A673 (cell line): Measurements from ENCODE around the gene SMIM1. TPM values are rescaled to one million over a fixed set of nuclear protein-coding genes. Genes with fewer than 3 reads are reported as not detected.
"Not testable (repeated sequence)": the region's sequence is repeated elsewhere in the genome, so short reads cannot be mapped to it uniquely, and the experiment has no call there.

Experiments
- Bru-seq: library from RNA; stranded (reverse); fragments of 400-500 nt; gene quantifications from one replicate; lab custom pipeline; 2021; lab: Mats Ljungman, UMichigan
- BruChase-seq, 2 experiments: library from RNA; stranded (reverse); fragments of 400-500 nt; gene quantifications; one replicate each; lab custom pipeline; 2021; lab: Mats Ljungman, UMichigan
- BruUV-seq: library from RNA; stranded (reverse); fragments of 400-500 nt; replicated peaks from 2 replicates; lab custom pipeline; 2021; lab: Mats Ljungman, UMichigan
- CTCF ChIA-PET: fragments of 300-600 bp; sonication (Branson Sonifier 250); formaldehyde crosslinking; loops from one replicate; lab custom pipeline; 2022; ENCODE audit warnings: antibody characterized with exemption; lab: Charles Lee
- POLR2A ChIA-PET: fragments of 300-600 bp; sonication (Branson Sonifier 250); formaldehyde crosslinking; loops from one replicate; lab custom pipeline; 2022; ENCODE audit warnings: antibody characterized with exemption; ENCODE audit not compliant: low non-redundant PET; lab: Charles Lee
- DNase-seq: peaks from one replicate; pipeline ENCODE4 v3.0.0-alpha.2; 2015; ENCODE audit warnings: low spot score
- H3K27ac ChIP-seq: fragments of 200-600 bp; sonication (generic); 2 replicates; pipeline ENCODE4 v1.5.1; 2016; ENCODE audit warnings: mixed run types, low read depth, mild to moderate bottlenecking, mixed read lengths, antibody characterized with exemption, low read length; ENCODE audit not compliant: poor library complexity, severe bottlenecking
- H3K27me3 ChIP-seq: fragments of 200-600 bp; sonication (generic); replicated peaks from 2 replicates; pipeline ENCODE4 v1.6.1; 2017; ENCODE audit warnings: mixed run types, low read depth, mild to moderate bottlenecking, mixed read lengths, antibody characterized with exemption, low read length; ENCODE audit not compliant: insufficient read depth, poor library complexity
- H3K36me3 ChIP-seq: fragments of 200-600 bp; sonication (generic); 2 replicates; pipeline ENCODE4 v1.6.1; 2016; ENCODE audit warnings: mixed run types, mild to moderate bottlenecking, mixed read lengths, antibody characterized with exemption, low read length; ENCODE audit not compliant: insufficient read depth, poor library complexity, severe bottlenecking
- H3K4me1 ChIP-seq: fragments of 200-600 bp; sonication (generic); 2 replicates; pipeline ENCODE4 v1.6.1; 2017; ENCODE audit warnings: mixed run types, mild to moderate bottlenecking, mixed read lengths, antibody characterized with exemption, low read length; ENCODE audit not compliant: insufficient read depth, poor library complexity, severe bottlenecking
- H3K4me3 ChIP-seq: fragments of 200-600 bp; sonication (generic); 2 replicates; pipeline ENCODE4 v1.5.1; 2016; ENCODE audit warnings: low read depth, mixed run types, mild to moderate bottlenecking, mixed read lengths, low read length; ENCODE audit not compliant: poor library complexity, severe bottlenecking
- H3K9me3 ChIP-seq: fragments of 200-600 bp; sonication (generic); 2 replicates; pipeline ENCODE4 v1.6.1; 2016; ENCODE audit warnings: mixed run types, low read depth, mild to moderate bottlenecking, mixed read lengths, antibody characterized with exemption, low read length; ENCODE audit not compliant: poor library complexity, severe bottlenecking
- CTCF ChIP-seq: fragments of 300-800, 200-600 bp; sonication (generic); conservative IDR thresholded peaks from 2 replicates; pipeline ENCODE4 v1.5.1; 2017; ENCODE audit warnings: low read depth, mild to moderate bottlenecking, antibody characterized with exemption, low read length, moderate library complexity, mixed read lengths
- EZH2 ChIP-seq: fragments of 200-600 bp; sonication (generic); IDR thresholded peaks from 2 replicates; pipeline ENCODE4 v1.6.1; 2017; ENCODE audit warnings: borderline replicate concordance, low read depth, mild to moderate bottlenecking, mixed read lengths, antibody characterized with exemption, low read length; ENCODE audit not compliant: poor library complexity, severe bottlenecking
- intact Hi-C: fragments of 100-400 bp; cut with micrococcal nuclease; formaldehyde crosslinking; loops from one replicate; pipeline ENCODE4 v1.10.0; 2022; ENCODE audit not compliant: unreplicated experiment
- long read RNA-seq: library from polyadenylated mRNA; stranded (forward); transcript quantifications from one replicate; pipeline ENCODE4 v2.0.0, GENCODE V29; 2022
- total RNA-seq: library from RNA; stranded (reverse); gene quantifications from 2 replicates; pipeline ENCODE4 v1.2.3, GENCODE V29; 2021

The SMIM1 gene
- 0.81 and 1.5 TPM in 2 replicates for total RNA-seq
- percentile 15 among the genes with signal in this experiment for Bru-seq, nascent RNA
- BruChase-seq, experiment 1, labeled RNA remaining after a 2-hour chase: not detected
- BruChase-seq, experiment 2, labeled RNA remaining after a 6-hour chase: not detected
- long read RNA-seq, partial matches to known transcripts: 1 of 1 reads
- long read RNA-seq, other reads (novel, unspliced or antisense): 0 of 1 reads

DNA sequence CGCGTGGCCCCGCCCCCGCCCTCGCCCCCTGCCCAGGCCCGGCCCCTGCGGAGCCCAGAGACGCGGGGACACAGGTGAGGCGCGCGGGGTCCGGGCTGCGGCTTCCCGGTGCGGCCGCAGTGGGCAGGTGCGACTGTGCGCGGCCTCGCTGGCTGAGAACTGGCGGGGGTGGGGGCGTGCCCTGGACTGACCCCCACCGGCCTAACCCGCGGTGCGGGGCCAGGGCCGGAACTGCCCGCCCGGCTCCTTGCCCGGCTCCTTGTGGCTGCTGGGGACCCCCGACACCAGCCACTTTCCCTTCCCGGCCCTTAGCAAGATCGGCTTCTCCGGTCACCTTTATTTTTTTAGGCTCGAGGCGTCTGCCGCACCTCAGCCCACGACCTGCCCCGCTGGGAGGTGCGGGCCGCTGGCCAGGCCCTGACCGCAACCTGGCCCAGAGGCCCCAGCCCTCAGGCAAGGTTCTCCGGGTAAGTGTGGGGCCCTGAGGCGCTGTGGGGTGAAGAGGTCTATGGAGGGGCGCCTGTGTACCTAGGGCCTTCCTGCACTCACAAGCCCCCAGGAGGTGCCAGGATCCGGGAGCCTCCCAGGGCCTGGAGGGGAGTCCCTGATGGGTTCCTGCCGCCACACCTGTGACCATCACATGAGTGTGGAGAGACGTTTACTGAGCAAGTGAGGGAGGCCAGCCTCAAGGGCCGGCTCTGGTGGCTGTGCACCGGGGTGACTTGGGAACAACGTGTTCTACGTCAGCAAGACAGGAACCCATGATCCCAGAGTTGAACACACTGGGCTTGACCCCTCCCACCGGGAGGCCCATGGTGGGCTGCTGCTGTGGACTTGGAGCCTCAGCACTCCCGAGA is at the start of gene SMIM1:
TSS of gene SMIM1 (plus strand) at position 35 of the 857 bp plus-strand sequence. CDS start 2,625 bp downstream, outside the sequence.
- Histone ChIP-seq H3K27ac (no peak within 1 kb of the TSS), H3K4me1 (peaks cover 9% of the 10 kb centered on the region), H3K9me3 (no peaks in the 10 kb centered on the region), H3K36me3 (no peaks in the 10 kb centered on the region), H3K27me3 (no peaks in the 10 kb centered on the region), H3K4me3 (peak within 1 kb of the TSS; percentile 58)
- intact Hi-C loops: no loop called here
- DNase-seq: no peak
- CTCF ChIA-PET: no interaction called here
- BruUV-seq: no TSS peak
- TF ChIP-seq EZH2 (no peak), CTCF (no peak)
- POLR2A ChIA-PET: no interaction called here

DNA sequence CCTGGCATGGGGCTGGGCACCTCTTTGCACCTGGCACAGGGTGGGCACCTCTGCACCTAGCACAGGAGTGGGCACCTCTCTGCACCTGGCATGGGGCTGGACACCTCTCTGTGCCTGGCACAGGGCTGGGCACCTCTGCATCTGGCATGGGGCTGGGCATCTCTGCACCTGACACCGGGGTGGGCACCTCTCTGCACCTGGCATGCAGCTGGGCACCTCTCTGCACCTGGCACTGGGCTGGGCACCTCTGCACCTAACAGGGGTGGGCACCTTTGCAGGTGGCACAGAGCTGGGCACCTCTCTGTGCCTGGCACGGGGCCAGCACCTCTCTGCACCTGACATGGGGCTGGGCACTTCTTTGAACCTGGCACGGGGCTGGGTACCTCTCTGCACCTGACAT is 49.7 kb upstream of the SMIM1 start:
- CTCF ChIA-PET: interaction anchor here (0.6 kb wide), 1 partner anchor 27 kb away, joined by 9 read pairs; no protein-coding TSS in a partner anchor
- Histone ChIP-seq H3K36me3 (no peaks in the 10 kb centered on the region), H3K4me3 (no peak overlapping the region), H3K27me3 (no peaks in the 10 kb centered on the region), H3K9me3 (no peaks in the 10 kb centered on the region), H3K4me1 (peaks cover 1% of the 10 kb centered on the region), H3K27ac (no peak overlapping the region)
- intact Hi-C loops: loop anchor here (5.0 kb wide), 2 partner anchors 156 to 271 kb away; partner anchors contain the start of gene ARHGEF16
- POLR2A ChIA-PET: no interaction called here
- DNase-seq: no peak
- TF ChIP-seq CTCF (no peak), EZH2 (no peak)
- no TSS peak for BruUV-seq

DNA sequence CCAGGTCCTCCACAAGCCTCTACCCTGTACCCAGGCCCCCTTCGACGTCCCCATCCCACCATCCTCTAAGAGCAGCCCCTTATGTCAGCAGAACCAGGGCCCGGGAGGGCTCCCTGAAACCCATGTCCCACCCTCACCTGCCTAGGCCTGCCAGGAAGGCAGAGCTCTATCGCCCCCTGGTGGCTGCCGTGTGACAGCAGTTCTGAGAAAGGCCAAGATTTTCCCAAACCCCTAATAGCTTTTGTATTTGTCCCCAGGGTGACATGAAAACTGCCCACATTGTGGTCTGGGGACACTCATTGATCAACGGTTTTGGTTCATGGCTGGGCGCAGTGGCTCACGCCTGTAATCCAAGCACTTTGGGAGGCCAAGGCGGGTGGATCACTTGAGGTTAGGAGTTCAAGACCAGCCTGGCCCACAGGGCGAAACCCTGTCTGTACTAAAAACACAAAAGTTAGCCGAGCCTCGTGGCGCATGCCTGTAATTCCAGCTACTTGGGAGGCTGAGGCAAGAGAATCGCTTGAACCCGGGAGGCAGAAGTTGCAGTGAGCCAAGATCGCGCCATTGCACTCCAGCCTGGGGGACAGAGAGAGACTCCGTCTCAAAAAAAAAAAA is 48.0 kb upstream of the SMIM1 start:
- not testable (repeated sequence) for BruUV-seq, H3K4me1 ChIP-seq, H3K4me3 ChIP-seq, H3K27me3 ChIP-seq, H3K9me3 ChIP-seq, H3K27ac ChIP-seq, H3K36me3 ChIP-seq
- peak; percentile 95 for TF ChIP-seq CTCF
- peak; percentile 73 for DNase-seq
- ChIA-PET CTCF (interaction anchor here (0.6 to 1.1 kb wide), 10 partner anchors 10 to 898 kb away, joined by 3 to 8 read pairs (median 3); no protein-coding TSS in a partner anchor), POLR2A (interaction anchor here (0.6 kb wide), 1 partner anchor 1322 kb away, joined by 3 read pairs; no protein-coding TSS in a partner anchor)
- intact Hi-C loops: loop anchor here (2.0 to 5.0 kb wide), 3 partner anchors 157 to 272 kb away; partner anchors contain the start of gene ARHGEF16
